CD4-positive, CD25-positive, alpha-beta regulatory T cell (primary cell): ENCODE measurements around the gene COA8. TPM values are rescaled to one million over a fixed set of nuclear protein-coding genes. Genes with fewer than 3 reads are reported as not detected.

Experiments used
- ATAC-seq, 2 donors: fragments of 150-1000 bp; cut with Tn5 transposase; one replicate each; pipeline ENCODE4 v1.10.0; 2021; ENCODE audit warnings: low read depth in 2 of 2, moderate number of reproducible peaks in 2 of 2, moderate library complexity in 1 of 2
- DNase-seq, 3 donors: peaks; one replicate each; pipeline versions ENCODE4 v3.0.0 to v3.0.0-alpha.2; 2012 to 2022; ENCODE audit warnings: mixed read lengths in 1 of 3
- H3K27ac ChIP-seq: one replicate; pipeline ENCODE4 v1.7.0; 2013; ENCODE audit warnings: mild to moderate bottlenecking, low read length; ENCODE audit not compliant: insufficient read depth, poor library complexity, severe bottlenecking
- H3K27me3 ChIP-seq: one replicate; pipeline ENCODE4 v1.7.0; 2013; ENCODE audit warnings: low read length; ENCODE audit not compliant: control insufficient read depth, insufficient read depth
- H3K36me3 ChIP-seq: one replicate; pipeline ENCODE4 v1.7.0; 2013; ENCODE audit warnings: mild to moderate bottlenecking, low read length, moderate library complexity; ENCODE audit not compliant: control insufficient read depth, insufficient read depth
- H3K4me1 ChIP-seq: 2 replicates; pipeline ENCODE4 v1.7.0; 2013; ENCODE audit warnings: mild to moderate bottlenecking, low read length; ENCODE audit not compliant: insufficient read depth, control insufficient read depth, poor library complexity, severe bottlenecking
- H3K4me3 ChIP-seq: one replicate; pipeline ENCODE4 v1.7.0; 2013; ENCODE audit warnings: low read depth, mild to moderate bottlenecking, low read length, moderate library complexity
- H3K9me3 ChIP-seq, 2 experiments: 1 replicate in 1 of 2; 2 replicates in 1 of 2; pipeline ENCODE4 v1.7.0; 2013; ENCODE audit warnings: low read length in 2 of 2, mild to moderate bottlenecking in 1 of 2, moderate library complexity in 1 of 2; ENCODE audit not compliant: control insufficient read depth in 2 of 2
- H3K27ac Mint-ChIP-seq, 3 donors: one replicate each; pipeline ENCODE4 v1.8.0; 2020 to 2022; ENCODE audit warnings: mild to moderate bottlenecking in 3 of 3, mixed read lengths in 3 of 3, moderate library complexity in 2 of 3
- H3K27me3 Mint-ChIP-seq: one replicate; pipeline ENCODE4 v1.8.0; 2022; ENCODE audit warnings: mild to moderate bottlenecking, mixed read lengths
- H3K36me3 Mint-ChIP-seq: one replicate; pipeline ENCODE4 v1.8.0; 2020; ENCODE audit warnings: mixed read lengths
- H3K4me1 Mint-ChIP-seq, 4 donors: one replicate each; pipeline ENCODE4 v1.8.0; 2020 to 2022; ENCODE audit warnings: mixed read lengths in 4 of 4, mild to moderate bottlenecking in 1 of 4
- H3K4me3 Mint-ChIP-seq, 4 donors: one replicate each; pipeline ENCODE4 v1.8.0; 2020 to 2022; ENCODE audit warnings: mild to moderate bottlenecking in 4 of 4, mixed read lengths in 4 of 4, moderate library complexity in 3 of 4
- H3K9me3 Mint-ChIP-seq, 7 donors: one replicate each; pipeline ENCODE4 v1.8.0; 2020 to 2022; ENCODE audit warnings: mixed read lengths in 7 of 7, mild to moderate bottlenecking in 3 of 7, moderate library complexity in 2 of 7
- polyA plus RNA-seq, 4 donors: library from polyadenylated mRNA; unstranded; fragments of 300-500 nt; fragmentation: Illumina TruSeq; gene quantifications; one replicate each; pipeline ENCODE4 v1.2.3, GENCODE V29; 2021
- total RNA-seq: library from RNA; stranded (reverse); gene quantifications from one replicate; pipeline ENCODE4 v1.2.3, GENCODE V29; 2022

The COA8 gene
- total and polyA plus RNA-seq, 5 donors from 2014 or later: 15.1 to 55.0 (median 48.6) TPM

DNA sequence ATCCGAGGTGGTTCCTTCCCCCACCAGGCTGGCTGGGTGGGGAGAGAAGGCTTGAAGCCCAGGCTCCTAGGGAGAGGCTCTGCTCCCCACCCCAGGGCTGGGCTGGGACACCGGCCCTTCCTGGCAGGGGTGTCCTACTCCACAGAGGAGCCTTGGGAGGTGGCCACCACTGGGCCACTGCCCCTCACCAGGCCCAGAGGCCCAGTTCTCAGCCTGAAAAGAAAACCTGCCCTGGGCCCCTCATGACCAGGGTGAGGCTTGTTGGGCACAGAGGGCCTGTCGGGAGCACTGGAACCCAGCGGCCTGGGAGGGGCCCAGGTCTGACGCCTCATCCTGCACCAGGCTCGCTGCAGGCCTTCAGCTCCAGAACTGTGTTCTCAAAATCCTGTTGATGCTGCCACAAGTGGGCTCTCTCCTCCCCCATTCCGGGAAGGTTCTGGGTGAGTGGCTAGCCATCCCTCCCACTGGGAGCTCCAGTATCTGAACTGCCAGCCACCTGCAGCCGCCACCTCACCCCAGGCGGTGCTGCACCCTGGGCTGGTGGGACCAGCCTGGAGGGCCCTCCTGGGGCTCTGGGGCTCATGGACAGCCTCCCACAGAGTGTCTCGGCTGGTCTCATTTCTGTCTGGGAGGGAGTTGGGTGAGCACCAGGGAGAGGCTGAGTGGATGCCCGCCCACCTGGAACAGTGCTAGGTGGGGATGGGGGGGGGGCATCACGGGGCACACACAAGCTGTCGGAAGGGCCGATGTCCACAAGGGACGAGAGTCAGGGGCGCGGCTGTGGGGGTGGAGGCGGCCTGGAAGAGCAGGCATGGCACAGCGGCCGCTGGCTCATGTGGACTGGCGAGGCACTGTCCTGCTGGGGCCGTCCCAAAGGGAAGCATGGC is 12.1 kb upstream of the COA8 start:
- H3K27me3 Mint-ChIP-seq: no peaks in the 10 kb centered on the region
- H3K27me3 ChIP-seq: no peaks in the 10 kb centered on the region
- DNase-seq (no peak), ATAC-seq (no peak)
- no peak overlapping the region for H3K4me3 ChIP-seq
- H3K27ac Mint-ChIP-seq: no peak overlapping the region
- H3K9me3 ChIP-seq: no peaks in the 10 kb centered on the region
- no peak overlapping the region for H3K27ac ChIP-seq
- H3K36me3 Mint-ChIP-seq: peaks cover 6% of the 10 kb centered on the region
- H3K4me3 Mint-ChIP-seq: no peak overlapping the region
- H3K4me1 ChIP-seq: no peaks in the 10 kb centered on the region
- peaks cover 0 to 15% (median 8%) of the 10 kb centered on the region in 4 donors for H3K4me1 Mint-ChIP-seq
- H3K9me3 Mint-ChIP-seq: no peaks in the 10 kb centered on the region
- peaks cover 5% of the 10 kb centered on the region for H3K36me3 ChIP-seq

DNA sequence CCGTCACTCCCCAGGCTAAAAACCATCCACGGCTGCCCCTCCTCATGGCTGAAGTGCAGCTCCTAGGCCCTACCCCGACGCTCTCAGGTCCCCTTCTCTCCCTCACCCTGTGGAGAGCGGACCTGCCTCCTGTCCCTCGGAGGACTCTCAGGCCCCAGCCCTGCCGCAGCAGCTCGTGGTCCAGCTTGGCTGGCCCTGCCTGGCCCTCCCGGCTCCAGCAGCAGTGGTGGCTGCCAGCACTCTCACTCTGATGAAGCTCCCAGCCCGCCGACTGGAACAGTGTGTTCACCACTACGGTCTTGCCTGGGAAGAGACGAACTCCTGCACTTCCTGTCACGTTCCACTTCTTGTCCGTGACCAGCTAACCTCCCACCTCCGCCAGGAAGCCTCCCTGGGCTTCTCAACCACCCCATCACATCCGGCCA is 11.4 kb upstream of the COA8 start:
- Histone ChIP-seq H3K4me1 (no peaks in the 10 kb centered on the region), H3K27ac (no peak overlapping the region), H3K4me3 (no peak overlapping the region), H3K36me3 (peaks cover 5% of the 10 kb centered on the region), H3K9me3 (no peaks in the 10 kb centered on the region), H3K27me3 (no peaks in the 10 kb centered on the region)
- H3K4me3 Mint-ChIP-seq: no peak overlapping the region
- H3K27ac Mint-ChIP-seq: no peak overlapping the region
- peaks cover 0 to 17% (median 8%) of the 10 kb centered on the region in 4 donors for H3K4me1 Mint-ChIP-seq
- H3K27me3 Mint-ChIP-seq: no peaks in the 10 kb centered on the region
- DNase-seq: no peak
- no peak for ATAC-seq
- H3K9me3 Mint-ChIP-seq: no peaks in the 10 kb centered on the region
- H3K36me3 Mint-ChIP-seq: peaks cover 6% of the 10 kb centered on the region

DNA sequence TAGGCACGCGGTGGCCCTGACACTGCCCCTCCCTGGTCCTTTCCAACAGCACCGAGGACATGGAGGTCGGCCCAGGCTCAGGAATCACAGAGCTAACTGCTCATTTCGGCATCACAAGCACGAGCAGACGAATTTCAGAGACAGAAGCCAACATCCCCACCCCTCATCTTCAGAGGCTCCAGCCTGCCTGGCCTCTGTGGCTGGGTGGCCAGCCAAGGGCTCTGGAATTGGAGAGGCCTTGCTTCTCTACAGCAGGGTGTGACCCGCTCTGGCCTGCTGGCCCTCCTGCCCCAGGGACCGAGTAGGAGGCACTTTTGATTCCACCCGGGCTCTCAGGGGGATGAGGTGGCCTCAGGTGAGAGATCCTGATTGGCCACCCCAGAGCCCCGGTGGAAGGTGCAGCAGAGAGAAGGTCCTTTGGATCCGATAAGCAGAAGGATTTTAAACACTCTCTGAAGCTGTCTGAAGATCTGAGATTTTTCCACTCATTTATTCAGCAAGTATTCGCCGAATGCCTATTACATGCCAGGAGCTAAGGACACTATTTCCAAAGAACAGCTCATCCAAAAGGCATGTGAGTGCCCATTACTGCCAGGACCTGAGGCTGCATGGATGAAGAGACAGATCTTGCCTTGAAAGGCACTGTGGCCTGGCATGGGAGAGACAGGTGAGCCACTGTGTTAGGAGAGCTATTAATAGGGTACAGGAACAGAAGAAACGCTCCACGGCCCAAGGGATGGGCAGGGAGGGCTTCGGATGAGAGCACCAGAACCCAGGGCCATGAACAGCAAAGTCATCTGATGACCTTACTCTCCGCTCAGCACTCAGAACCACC is 10.5 kb upstream of the COA8 start:
- no peaks in the 10 kb centered on the region for H3K4me1 ChIP-seq
- no peak for ATAC-seq
- no peaks in the 10 kb centered on the region for H3K9me3 Mint-ChIP-seq
- H3K27ac Mint-ChIP-seq: peak overlapping the region in 1 of 3 donors; percentile 20
- H3K27me3 ChIP-seq: no peaks in the 10 kb centered on the region
- no peaks in the 10 kb centered on the region for H3K9me3 ChIP-seq
- H3K4me3 ChIP-seq: no peak overlapping the region
- DNase-seq: no peak
- H3K27me3 Mint-ChIP-seq: no peaks in the 10 kb centered on the region
- H3K27ac ChIP-seq: no peak overlapping the region
- H3K36me3 Mint-ChIP-seq: peaks cover 6% of the 10 kb centered on the region
- H3K4me1 Mint-ChIP-seq: peaks cover 0 to 22% (median 10%) of the 10 kb centered on the region in 4 donors
- H3K36me3 ChIP-seq: peaks cover 11% of the 10 kb centered on the region
- no peak overlapping the region for H3K4me3 Mint-ChIP-seq

DNA sequence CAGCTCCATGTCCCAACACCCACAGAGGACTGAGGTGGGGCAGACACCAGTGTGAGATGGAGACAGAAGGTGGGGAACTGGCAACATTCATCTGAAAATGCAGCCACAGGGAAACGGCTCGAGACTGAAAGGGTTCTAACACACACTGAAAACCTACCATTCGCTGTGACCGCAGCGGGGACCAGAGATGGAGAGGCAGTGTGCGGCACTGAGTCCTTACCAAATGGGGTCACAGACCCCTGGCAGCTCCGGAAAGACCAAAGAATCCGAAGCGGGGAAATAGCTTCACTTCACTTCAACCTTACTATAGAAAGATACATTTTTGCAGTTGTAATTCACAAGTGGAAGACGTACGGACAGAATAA is 9.9 kb upstream of the COA8 start:
- Mint-ChIP-seq H3K9me3 (no peaks in the 10 kb centered on the region), H3K27me3 (no peaks in the 10 kb centered on the region), H3K36me3 (peaks cover 6% of the 10 kb centered on the region)

DNA sequence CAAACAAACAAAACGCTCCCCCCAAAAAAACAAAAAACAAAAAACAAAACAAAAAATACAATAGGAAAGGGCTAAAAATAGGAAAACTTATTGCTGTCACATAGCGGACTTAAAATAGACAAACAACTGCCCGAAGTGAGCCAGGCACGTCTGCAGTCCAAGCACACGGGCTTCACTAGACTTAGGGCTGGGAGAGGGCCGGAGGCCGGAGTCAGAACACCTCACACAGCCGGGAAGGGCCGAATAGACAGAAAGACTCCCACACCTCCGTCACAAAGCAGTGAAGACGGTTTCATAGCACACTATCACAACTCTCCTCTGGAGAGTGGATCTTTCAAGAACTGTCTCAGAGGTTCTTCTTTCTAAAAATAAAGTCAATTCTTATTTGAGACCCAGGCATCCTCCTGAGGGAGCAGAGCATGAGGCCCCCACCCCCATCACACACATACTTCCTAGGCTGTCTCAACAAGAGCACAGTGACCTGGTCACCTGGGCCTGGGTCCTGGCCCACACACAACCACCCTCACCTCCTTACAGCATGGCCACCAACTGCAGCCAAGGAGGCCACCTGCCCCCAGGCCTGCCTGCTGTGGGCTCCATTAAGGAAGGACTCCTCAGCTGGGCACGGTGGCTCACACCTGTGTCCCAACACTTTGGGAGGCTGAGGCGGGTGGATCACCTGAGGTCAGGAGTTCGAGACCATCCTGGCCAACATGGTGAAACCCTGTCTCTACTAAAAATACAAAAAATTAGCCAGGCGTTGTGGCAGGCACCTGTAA is 7.0 kb upstream of the COA8 start:
- peaks cover 28% of the 10 kb centered on the region for H3K4me1 ChIP-seq
- H3K36me3 ChIP-seq: peaks cover 40% of the 10 kb centered on the region
- no peak overlapping the region for H3K4me3 ChIP-seq
- Mint-ChIP-seq H3K36me3 (peaks cover 19% of the 10 kb centered on the region), H3K4me1 (peaks cover 6 to 56% (median 31%) of the 10 kb centered on the region in 4 donors), H3K9me3 (no peaks in the 10 kb centered on the region), H3K4me3 (no peak overlapping the region), H3K27ac (peak overlapping the region in 1 of 3 donors; percentile 53), H3K27me3 (no peaks in the 10 kb centered on the region)
- no peak overlapping the region for H3K27ac ChIP-seq
- DNase-seq: no peak
- ATAC-seq: no peak
- H3K9me3 ChIP-seq: no peaks in the 10 kb centered on the region
- H3K27me3 ChIP-seq: no peaks in the 10 kb centered on the region

More for the DNA sequence above, 9.9 kb upstream of the COA8 start:
- DNase-seq (no peak), ATAC-seq (no peak)
- no peaks in the 10 kb centered on the region for H3K27me3 ChIP-seq
- no peak overlapping the region for H3K4me3 ChIP-seq
- H3K9me3 ChIP-seq: no peaks in the 10 kb centered on the region
- peaks cover 16% of the 10 kb centered on the region for H3K36me3 ChIP-seq
- no peak overlapping the region for H3K27ac ChIP-seq
- Mint-ChIP-seq H3K27ac (no peak overlapping the region), H3K4me3 (no peak overlapping the region), H3K4me1 (peaks cover 0 to 27% (median 10%) of the 10 kb centered on the region in 4 donors)
- peaks cover 2% of the 10 kb centered on the region for H3K4me1 ChIP-seq

DNA sequence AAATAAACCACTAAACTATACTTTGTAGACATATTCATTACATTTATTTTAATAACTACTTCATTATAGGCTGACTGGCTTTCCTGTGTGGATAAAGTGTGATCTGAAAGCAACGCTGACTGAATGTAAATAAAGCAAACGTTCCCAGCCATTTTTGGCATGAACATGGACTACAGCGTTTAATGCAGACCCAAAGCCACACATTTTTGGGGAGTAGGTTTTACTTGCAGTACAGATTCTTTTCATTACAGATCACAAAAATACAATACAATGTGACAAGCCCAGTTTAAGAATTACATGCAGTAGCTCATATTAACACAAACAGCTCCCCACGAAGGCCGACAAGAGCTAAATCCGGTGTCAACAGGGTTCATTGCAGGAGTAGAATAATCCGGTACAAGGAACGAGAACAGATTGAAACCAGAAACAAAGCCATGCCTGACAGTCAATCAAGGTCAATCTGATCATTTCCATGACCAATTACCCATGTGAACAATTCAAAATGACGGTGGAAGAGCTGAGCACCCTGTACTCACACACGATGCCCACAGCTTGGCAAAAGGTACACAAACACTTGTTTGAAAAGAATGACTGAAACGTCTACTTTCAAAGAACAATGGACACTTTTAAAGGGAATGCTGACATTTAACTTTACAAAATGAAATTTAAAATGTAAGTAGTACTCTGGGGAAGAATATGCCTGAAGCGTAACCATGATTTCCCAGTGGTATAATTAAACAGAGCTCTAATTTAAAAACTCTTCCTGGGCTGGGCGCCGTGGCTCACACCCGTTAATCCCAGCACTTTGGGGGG is 5.6 kb upstream of the COA8 start:
- Histone ChIP-seq H3K36me3 (peaks cover 40% of the 10 kb centered on the region), H3K27ac (no peak overlapping the region), H3K4me3 (no peak overlapping the region), H3K9me3 (no peaks in the 10 kb centered on the region), H3K27me3 (no peaks in the 10 kb centered on the region), H3K4me1 (peaks cover 41% of the 10 kb centered on the region)
- peaks cover 9 to 65% (median 41%) of the 10 kb centered on the region in 4 donors for H3K4me1 Mint-ChIP-seq
- no peak overlapping the region for H3K27ac Mint-ChIP-seq
- no peak for DNase-seq
- H3K4me3 Mint-ChIP-seq: peak overlapping the region in 1 of 4 donors; percentile 59
- peaks cover 8% of the 10 kb centered on the region for H3K27me3 Mint-ChIP-seq
- peaks cover 21% of the 10 kb centered on the region for H3K36me3 Mint-ChIP-seq
- ATAC-seq: no peak
- H3K9me3 Mint-ChIP-seq: no peaks in the 10 kb centered on the region
